H1 (cell line): ENCODE measurements around the gene ITFG2.
A peak's percentile ranks its signal among the peaks of the same experiment; 100 is the strongest.

Experiments
- CTCF ChIP-seq, 3 experiments: IDR thresholded peaks; 1 replicate in 2 of 3; 2 replicates in 1 of 3; pipeline versions ENCODE4 v1.5.1 to v1.6.1; 2011; ENCODE audit warnings: low read length in 3 of 3, mild to moderate bottlenecking in 3 of 3, inconsistent platforms in 2 of 3, low read depth in 1 of 3, moderate library complexity in 1 of 3; ENCODE audit not compliant: insufficient read depth in 1 of 3; ENCODE audit errors: control extremely low read depth in 1 of 3
- POLR2AphosphoS5 ChIP-seq: IDR thresholded peaks from 2 replicates; pipeline ENCODE4 v1.6.1; 2011; ENCODE audit warnings: low read depth, low read length
- TF ChIP-seq, protein P1 (sequence below): IDR thresholded peaks from 2 replicates; pipeline ENCODE4 v1.6.1; 2011; ENCODE audit warnings: low read length, improper control_type of control experiment

DNA sequence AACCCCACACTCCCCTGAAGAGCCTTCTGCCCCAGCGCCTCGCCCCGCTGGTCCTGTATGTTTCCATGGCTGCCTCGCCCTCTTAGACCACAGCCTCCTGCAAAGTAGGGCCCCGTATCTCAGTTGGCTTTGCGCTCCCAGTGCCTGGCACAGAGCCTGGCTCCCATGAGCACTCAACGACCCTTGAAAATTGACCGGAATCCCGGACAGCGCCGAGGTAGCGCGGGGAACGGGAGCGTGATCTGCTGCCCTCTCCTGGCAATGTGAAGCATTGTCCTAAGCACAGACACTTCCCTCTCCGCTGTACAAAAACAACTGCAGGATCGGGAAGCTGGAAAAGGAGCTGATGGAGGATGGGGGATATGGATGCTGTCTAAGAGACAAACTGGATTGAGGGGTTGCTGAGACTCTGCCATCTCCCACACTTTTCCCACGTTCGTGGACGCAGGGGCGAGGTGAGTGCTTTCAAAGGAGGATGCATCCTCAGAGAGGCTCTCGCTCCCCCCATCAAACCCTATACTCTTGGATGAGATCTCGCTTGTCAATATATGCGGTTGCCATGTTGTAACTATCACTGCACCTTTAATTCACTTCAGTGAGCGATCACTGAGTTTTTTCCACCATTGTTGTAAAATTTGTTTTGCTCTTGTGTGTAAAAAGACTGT is 28.4 kb upstream of the ITFG2 start:
- TF ChIP-seq POLR2AphosphoS5 (no peak), CTCF (IDR thresholded peaks at IDR 0.05; ENCODE audit: control extremely low read depth in 1 of 3, insufficient read depth in 1 of 3, low read depth in 1 of 3, low read length in 3 of 3) (peak; percentile 93 to 97 (median 96))
- TF ChIP-seq, protein P1, sequence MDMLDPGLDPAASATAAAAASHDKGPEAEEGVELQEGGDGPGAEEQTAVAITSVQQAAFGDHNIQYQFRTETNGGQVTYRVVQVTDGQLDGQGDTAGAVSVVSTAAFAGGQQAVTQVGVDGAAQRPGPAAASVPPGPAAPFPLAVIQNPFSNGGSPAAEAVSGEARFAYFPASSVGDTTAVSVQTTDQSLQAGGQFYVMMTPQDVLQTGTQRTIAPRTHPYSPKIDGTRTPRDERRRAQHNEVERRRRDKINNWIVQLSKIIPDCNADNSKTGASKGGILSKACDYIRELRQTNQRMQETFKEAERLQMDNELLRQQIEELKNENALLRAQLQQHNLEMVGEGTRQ, result no peak
